ENCODE measurements around the gene STRA8. TPM values are rescaled to one million over a fixed set of nuclear protein-coding genes. Genes with fewer than 3 reads are reported as not detected.
A peak's percentile ranks its signal among the peaks of the same experiment; 100 is the strongest.

The STRA8 gene
- total and polyA plus RNA-seq, 2 of the 13 experiments (the other 11 are each of a cell fraction or from before 2014, with no cell fraction given): not detected

- TF ChIP-seq THAP11 (CRISPR knock-in tag; IDR thresholded peaks at IDR 0.05) (no peak), RAD21 (CRISPR knock-in tag; IDR thresholded peaks at IDR 0.05) (no peak), ZNF256 (CRISPR knock-in tag; conservative IDR thresholded peaks at IDR 0.05) (no peak), ZNF749 (CRISPR knock-in tag; IDR thresholded peaks at IDR 0.05; ENCODE audit: borderline replicate concordance) (no peak), CBX2 (IDR thresholded peaks at IDR 0.05; ENCODE audit: low read depth, low read length) (no peak), CBX2 (CRISPR knock-in tag; IDR thresholded peaks at IDR 0.05; ENCODE audit: low read depth) (no peak), POGZ (CRISPR knock-in tag; IDR thresholded peaks at IDR 0.05) (no peak), ZNF687 (CRISPR knock-in tag; IDR thresholded peaks at IDR 0.05) (0 out of 2 replicates have a peak, but pooled peaks have one; percentile 11), ZNF777 (CRISPR knock-in tag; IDR thresholded peaks at IDR 0.05) (no peak), HNRNPK (IDR thresholded peaks at IDR 0.05; ENCODE audit: low read depth, low read length, poor library complexity, severe bottlenecking) (no peak), ZNF644 (CRISPR knock-in tag; IDR thresholded peaks at IDR 0.05; ENCODE audit: low read depth) (no peak), EED (CRISPR knock-in tag; IDR thresholded peaks at IDR 0.05) (no peak), ZNF567 (CRISPR knock-in tag; IDR thresholded peaks at IDR 0.05; ENCODE audit: borderline replicate concordance) (peak; percentile 77; the same call in 1 of the 2 replicates), MLXIP (CRISPR knock-in tag; IDR thresholded peaks at IDR 0.05; ENCODE audit: borderline replicate concordance) (no peak), ZNF317 (CRISPR knock-in tag; IDR thresholded peaks at IDR 0.05) (no peak), ZBTB42 (CRISPR knock-in tag; IDR thresholded peaks at IDR 0.05) (no peak), SOX6 (IDR thresholded peaks at IDR 0.05) (no peak), SOX6 (CRISPR knock-in tag; IDR thresholded peaks at IDR 0.05) (no peak), TCF7L2 (IDR thresholded peaks at IDR 0.05; ENCODE audit: low read depth, low read length) (no peak), ZNF746 (CRISPR knock-in tag; IDR thresholded peaks at IDR 0.05) (no peak), ZNF883 (CRISPR knock-in tag; IDR thresholded peaks at IDR 0.05; ENCODE audit: not compliant biosample characterization) (no peak), ZUFSP (CRISPR knock-in tag; IDR thresholded peaks at IDR 0.05; ENCODE audit: borderline replicate concordance) (no peak)
Measured at GRCh38 chr7:135253851-135254771, 20.5 kb downstream of the STRA8 start (continued).
